ENCODE results near the gene FRMD4A. TPM values are rescaled to one million over a fixed set of nuclear protein-coding genes. Genes with fewer than 3 reads are reported as not detected.

The FRMD4A gene
- total RNA-seq, 2 experiments from 2014 or later = 3.1 to 3.7 TPM

- peaks cover 41% of the 10 kb centered on the region for H3K4me1 ChIP-seq (ENCODE audit: insufficient read depth, low read length)
- CTCF ChIA-PET = no interaction called here
- H3K27me3 ChIP-seq (ENCODE audit: control insufficient read depth in 1 of 2, insufficient read depth in 2 of 2, low read length in 2 of 2) = no peaks in the 10 kb centered on the region
- H3K4me1 Mint-ChIP-seq (ENCODE audit: low read depth) = peaks cover 45% of the 10 kb centered on the region
- H3K27ac Mint-ChIP-seq = no peak overlapping the region
- TF ChIP-seq, protein P1, sequence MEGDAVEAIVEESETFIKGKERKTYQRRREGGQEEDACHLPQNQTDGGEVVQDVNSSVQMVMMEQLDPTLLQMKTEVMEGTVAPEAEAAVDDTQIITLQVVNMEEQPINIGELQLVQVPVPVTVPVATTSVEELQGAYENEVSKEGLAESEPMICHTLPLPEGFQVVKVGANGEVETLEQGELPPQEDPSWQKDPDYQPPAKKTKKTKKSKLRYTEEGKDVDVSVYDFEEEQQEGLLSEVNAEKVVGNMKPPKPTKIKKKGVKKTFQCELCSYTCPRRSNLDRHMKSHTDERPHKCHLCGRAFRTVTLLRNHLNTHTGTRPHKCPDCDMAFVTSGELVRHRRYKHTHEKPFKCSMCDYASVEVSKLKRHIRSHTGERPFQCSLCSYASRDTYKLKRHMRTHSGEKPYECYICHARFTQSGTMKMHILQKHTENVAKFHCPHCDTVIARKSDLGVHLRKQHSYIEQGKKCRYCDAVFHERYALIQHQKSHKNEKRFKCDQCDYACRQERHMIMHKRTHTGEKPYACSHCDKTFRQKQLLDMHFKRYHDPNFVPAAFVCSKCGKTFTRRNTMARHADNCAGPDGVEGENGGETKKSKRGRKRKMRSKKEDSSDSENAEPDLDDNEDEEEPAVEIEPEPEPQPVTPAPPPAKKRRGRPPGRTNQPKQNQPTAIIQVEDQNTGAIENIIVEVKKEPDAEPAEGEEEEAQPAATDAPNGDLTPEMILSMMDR (IDR thresholded peaks at IDR 0.05) = no peak
- ATAC-seq (ENCODE audit: poor library complexity) = no peak
- DNase-seq = no peak
- H3K27ac ChIP-seq (ENCODE audit: low read depth in 1 of 2, low read length in 2 of 2) = no peak overlapping the region
- no peak overlapping the region for H3K4me3 Mint-ChIP-seq
- no peaks in the 10 kb centered on the region for H3K9me3 ChIP-seq (ENCODE audit: control insufficient read depth in 1 of 2, insufficient read depth in 1 of 2, low read length in 2 of 2)
- no peaks in the 10 kb centered on the region for H3K9me3 Mint-ChIP-seq
- no peaks in the 10 kb centered on the region for H3K36me3 Mint-ChIP-seq (ENCODE audit: low read depth)
- no peaks in the 10 kb centered on the region for H3K27me3 Mint-ChIP-seq
- H3K4me3 ChIP-seq (ENCODE audit: low read length) = no peak overlapping the region
- POLR2A ChIA-PET = interaction anchor here (2.4 kb wide), 1 partner anchor 9 kb away, joined by 8 read pairs; no protein-coding TSS in a partner anchor
- H3K36me3 ChIP-seq (ENCODE audit: insufficient read depth, low read length) = no peaks in the 10 kb centered on the region
- intact Hi-C loops (cut with DNase I, micrococcal nuclease) = loop anchor here in 1 of 2 experiments (10.0 kb wide), 2 partner anchors 1168 to 1298 kb away; partner anchors contain the start of gene RPP38
Measured at GRCh38 chr10:13797164-13797563, 533.6 kb downstream of the FRMD4A start.

GRCh38 chr10:13795653-13796555 lies 534.8 kb downstream of the FRMD4A start:
- Histone ChIP-seq H3K27ac (ENCODE audit: low read depth in 1 of 2, low read length in 2 of 2) (peak overlapping the region; percentile 14 to 27), H3K4me1 (ENCODE audit: insufficient read depth, low read length) (peaks cover 51% of the 10 kb centered on the region), H3K4me3 (ENCODE audit: low read length) (peak overlapping the region; percentile 8), H3K27me3 (ENCODE audit: control insufficient read depth in 1 of 2, insufficient read depth in 2 of 2, low read length in 2 of 2) (no peaks in the 10 kb centered on the region), H3K36me3 (ENCODE audit: insufficient read depth, low read length) (no peaks in the 10 kb centered on the region), H3K9me3 (ENCODE audit: control insufficient read depth in 1 of 2, insufficient read depth in 1 of 2, low read length in 2 of 2) (no peaks in the 10 kb centered on the region)
- no peaks in the 10 kb centered on the region for H3K9me3 Mint-ChIP-seq
- no peaks in the 10 kb centered on the region for H3K27me3 Mint-ChIP-seq
- H3K36me3 Mint-ChIP-seq (ENCODE audit: low read depth) = no peaks in the 10 kb centered on the region
- intact Hi-C loops (cut with DNase I, micrococcal nuclease) = loop anchor here in 1 of 2 experiments (10.0 kb wide), 2 partner anchors 1169 to 1299 kb away; partner anchors contain the start of gene RPP38
- TF ChIP-seq, protein P1 (IDR thresholded peaks at IDR 0.05) = no peak
- DNase-seq (peak in 2 of 14 experiments; percentile 23 to 53), ATAC-seq (ENCODE audit: poor library complexity) (peak; percentile 55)
- peak overlapping the region; percentile 20 for H3K4me3 Mint-ChIP-seq
- H3K4me1 Mint-ChIP-seq (ENCODE audit: low read depth) = peaks cover 45% of the 10 kb centered on the region
- ChIA-PET POLR2A (interaction anchor here (0.6 to 2.4 kb wide), 5 partner anchors 9 to 214 kb away, joined by 3 to 18 read pairs (median 5); no protein-coding TSS in a partner anchor), CTCF (interaction anchor here (0.6 kb wide), 1 partner anchor 9 kb away, joined by 3 read pairs; no protein-coding TSS in a partner anchor)
- peak overlapping the region; percentile 49 for H3K27ac Mint-ChIP-seq

DNA sequence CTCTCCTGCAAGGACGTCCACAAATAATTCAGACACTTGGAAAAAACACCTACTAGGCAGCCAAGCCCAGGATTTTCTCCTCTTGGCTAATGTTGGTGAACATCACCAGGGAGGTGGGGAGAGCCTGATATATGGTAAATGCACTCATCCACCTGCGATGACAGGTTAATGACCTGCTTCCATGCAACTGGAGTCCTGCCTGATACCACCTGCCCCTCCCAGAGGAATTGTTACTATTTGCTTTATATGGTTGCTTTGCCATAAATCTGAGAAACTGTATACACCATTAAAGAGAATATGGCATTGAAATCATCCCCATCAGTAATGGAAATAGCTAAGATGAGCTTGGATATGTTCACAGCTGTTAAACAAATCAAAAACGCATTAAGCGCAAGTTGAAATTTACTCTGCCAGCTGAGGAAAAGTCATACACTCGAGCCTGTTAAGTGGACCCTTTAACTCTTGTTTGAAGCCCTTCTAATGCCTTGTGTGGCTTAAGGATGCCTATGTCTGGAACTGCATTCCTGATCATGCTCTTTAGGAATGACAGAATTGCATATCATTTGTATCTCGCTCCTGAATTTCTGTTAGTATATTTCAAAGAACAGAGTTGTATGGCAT lies 535.6 kb downstream of the FRMD4A start:
- H3K9me3 ChIP-seq (ENCODE audit: control insufficient read depth in 1 of 2, insufficient read depth in 1 of 2, low read length in 2 of 2) = no peaks in the 10 kb centered on the region
- ATAC-seq (ENCODE audit: poor library complexity) (no peak), DNase-seq (no peak)
- Mint-ChIP-seq H3K36me3 (ENCODE audit: low read depth) (no peaks in the 10 kb centered on the region), H3K9me3 (no peaks in the 10 kb centered on the region), H3K4me3 (peak overlapping the region; percentile 20), H3K27me3 (no peaks in the 10 kb centered on the region), H3K4me1 (ENCODE audit: low read depth) (peaks cover 45% of the 10 kb centered on the region), H3K27ac (peak overlapping the region; percentile 49)
- TF ChIP-seq, protein P1 (IDR thresholded peaks at IDR 0.05) = no peak
- no peaks in the 10 kb centered on the region for H3K27me3 ChIP-seq (ENCODE audit: control insufficient read depth in 1 of 2, insufficient read depth in 2 of 2, low read length in 2 of 2)
- H3K36me3 ChIP-seq (ENCODE audit: insufficient read depth, low read length) = no peaks in the 10 kb centered on the region
- CTCF ChIA-PET = interaction anchor here (0.6 kb wide), 1 partner anchor 8 kb away, joined by 3 read pairs; no protein-coding TSS in a partner anchor
- intact Hi-C loops (cut with DNase I, micrococcal nuclease) = loop anchor here in 1 of 2 experiments (10.0 kb wide), 2 partner anchors 1170 to 1300 kb away; partner anchors contain the start of gene RPP38
- peak overlapping the region in 1 of 2 donors; percentile 5 for H3K27ac ChIP-seq (ENCODE audit: low read depth in 1 of 2, low read length in 2 of 2)
- POLR2A ChIA-PET = interaction anchor here (1.4 to 2.4 kb wide), 3 partner anchors 8 to 77 kb away, joined by 5 to 18 read pairs (median 8); no protein-coding TSS in a partner anchor
- peaks cover 56% of the 10 kb centered on the region for H3K4me1 ChIP-seq (ENCODE audit: insufficient read depth, low read length)
- H3K4me3 ChIP-seq (ENCODE audit: low read length) = no peak overlapping the region
